ENCODE measurements around the gene E2F4.

GRCh38 chr16:67245186-67245585 lies 53.2 kb downstream of the E2F4 start:
- no peak for TF ChIP-seq CTCF (IDR thresholded peaks at IDR 0.05)
- no peak for TF ChIP-seq POLR2A (IDR thresholded peaks at IDR 0.05)
